K562 (cell line): ENCODE measurements around the gene CLK3. TPM values are rescaled to one million over a fixed set of nuclear protein-coding genes. Genes with fewer than 3 reads are reported as not detected.

Experiments
- ARID4B ChIP-seq: sonication (generic); formaldehyde crosslinking; IDR thresholded peaks from 2 replicates; pipeline ENCODE4 v1.8.0; 2022; ENCODE audit warnings: mild to moderate bottlenecking, missing genetic modification reagents
- ARNT ChIP-seq, 2 experiments: fragments of 450-650 bp; IDR thresholded peaks; 2 replicates each; pipeline ENCODE4 v1.6.1; 2016; ENCODE audit warnings: mild to moderate bottlenecking in 1 of 2
- ATF1 ChIP-seq, 2 experiments: fragments of 450-650 bp in 1 of 2; IDR thresholded peaks; 2 replicates each; pipeline ENCODE4 v1.6.1; 2016; ENCODE audit warnings: missing compliant biosample characterization in 1 of 2, missing genetic modification characterization in 1 of 2
- BHLHE40 ChIP-seq: IDR thresholded peaks from 2 replicates; pipeline ENCODE4 v1.6.1; 2011; ENCODE audit warnings: low read length, improper control_type of control experiment
- C11orf30 ChIP-seq: fragments of 450-650 bp; IDR thresholded peaks from 2 replicates; pipeline ENCODE4 v1.6.1; 2016; ENCODE audit warnings: low read depth, mild to moderate bottlenecking
- CBFB ChIP-seq: sonication (generic); formaldehyde crosslinking; IDR thresholded peaks from 2 replicates; pipeline ENCODE4 v1.4.0; 2020; ENCODE audit warnings: mild to moderate bottlenecking, missing genetic modification reagents
- CREM ChIP-seq: IDR thresholded peaks from 2 replicates; pipeline ENCODE4 v1.6.1; 2014; ENCODE audit warnings: antibody characterized with exemption, low read depth
- CTCF ChIP-seq, 3 experiments: IDR thresholded peaks in 2 of 3; conservative IDR thresholded peaks in 1 of 3; 2 replicates each; pipeline ENCODE4 v1.5.1; 2011 to 2012; ENCODE audit warnings: low read length in 3 of 3, mild to moderate bottlenecking in 3 of 3, control low read depth in 2 of 3, improper control_type of control experiment in 1 of 3, inconsistent platforms in 1 of 3, low read depth in 1 of 3, mixed read lengths in 1 of 3, moderate library complexity in 1 of 3; ENCODE audit not compliant: insufficient read depth in 2 of 3
- DPF2 ChIP-seq: fragments of 450-650 bp; IDR thresholded peaks from 2 replicates; pipeline ENCODE4 v1.6.1; 2016
- E2F6 ChIP-seq, 2 experiments: IDR thresholded peaks; 2 replicates each; pipeline ENCODE4 v1.6.1; 2011; ENCODE audit warnings: borderline replicate concordance in 1 of 2, control low read depth in 1 of 2, low read depth in 1 of 2, low read length in 1 of 2, mild to moderate bottlenecking in 1 of 2, mixed read lengths in 1 of 2, moderate library complexity in 1 of 2; ENCODE audit not compliant: insufficient read depth in 1 of 2, insufficient read length in 1 of 2, poor library complexity in 1 of 2, severe bottlenecking in 1 of 2; ENCODE audit errors: extremely low read depth in 1 of 2
- EGR1 ChIP-seq: fragments of 450-650 bp; conservative IDR thresholded peaks from 2 replicates; pipeline ENCODE4 v1.6.1; 2017; ENCODE audit warnings: mild to moderate bottlenecking
- HDGF ChIP-seq: fragments of 450-650 bp; IDR thresholded peaks from 2 replicates; pipeline ENCODE4 v1.6.1; 2016
- HMG20A ChIP-seq: fragments of 450-650 bp; formaldehyde crosslinking; conservative IDR thresholded peaks from 2 replicates; pipeline ENCODE4 v1.4.0; 2020; ENCODE audit warnings: mild to moderate bottlenecking, mixed read lengths
- HNRNPUL1 ChIP-seq: fragments of 200-400 bp; formaldehyde crosslinking; IDR thresholded peaks from 2 replicates; pipeline ENCODE4 v1.6.1; 2017; ENCODE audit warnings: low read length
- KDM5B ChIP-seq: fragments of 200-600 bp; sonication (generic); IDR thresholded peaks from 2 replicates; pipeline ENCODE4 v1.6.1; 2012; ENCODE audit warnings: low read depth, mild to moderate bottlenecking, moderate library complexity, low read length, control low read depth, inconsistent platforms; ENCODE audit not compliant: insufficient replicate concordance
- MTA1 ChIP-seq: fragments of 450-650 bp; IDR thresholded peaks from 2 replicates; pipeline ENCODE4 v1.6.1; 2017; ENCODE audit warnings: borderline replicate concordance
- NR3C1 ChIP-seq: sonication (generic); formaldehyde crosslinking; IDR thresholded peaks from 2 replicates; pipeline ENCODE4 v1.8.1; 2022; ENCODE audit warnings: missing genetic modification reagents
- RNF2 ChIP-seq: sonication (generic); IDR thresholded peaks from 2 replicates; pipeline ENCODE4 v1.6.1; 2016
- SREBF1 ChIP-seq: fragments of 150-350 bp; IDR thresholded peaks from 2 replicates; pipeline ENCODE4 v1.6.1; 2014; ENCODE audit warnings: antibody characterized with exemption, low read depth, low read length, borderline replicate concordance
- TCF7L2 ChIP-seq: fragments of 150-350 bp; IDR thresholded peaks from 2 replicates; pipeline ENCODE4 v1.6.1; 2016; ENCODE audit warnings: low read depth, mild to moderate bottlenecking, low read length, moderate library complexity
- ZBTB17 ChIP-seq: fragments of 450-650 bp; formaldehyde crosslinking; IDR thresholded peaks from 2 replicates; pipeline ENCODE4 v1.4.0; 2020; ENCODE audit warnings: mild to moderate bottlenecking
- ZNF197 ChIP-seq: fragments of 200-800 bp; sonication (Bioruptor generic); IDR thresholded peaks from 2 replicates; pipeline ENCODE4 v1.6.1; 2016; ENCODE audit warnings: low read depth, missing genetic modification characterization, missing compliant biosample characterization
- ZNF217 ChIP-seq: sonication (generic); formaldehyde crosslinking; IDR thresholded peaks from 2 replicates; pipeline ENCODE4 v1.8.0; 2022; ENCODE audit warnings: mild to moderate bottlenecking, missing genetic modification reagents
- ZNF263 ChIP-seq: sonication (generic); formaldehyde crosslinking; IDR thresholded peaks from 2 replicates; pipeline ENCODE4 v1.8.0; 2022; ENCODE audit warnings: mild to moderate bottlenecking, missing genetic modification reagents, borderline replicate concordance
- ZNF41 ChIP-seq: fragments of 250-450 bp; sonication (Bioruptor Pico); conservative IDR thresholded peaks from 2 replicates; pipeline ENCODE4 v1.4.0; 2020; ENCODE audit warnings: mild to moderate bottlenecking
- polyA plus RNA-seq, 8 experiments: library from polyadenylated mRNA; depleted of rRNA in 4 of 8; stranded (reverse) in 5 of 8; unstranded in 3 of 8; fragments of >200 nt; fragmentation: Nextera tagmentation in 2 of 8; fragmentation: Illumina TruSeq in 1 of 8; extraction: Ambion mirVana in 2 of 8; extraction: Trizol in 1 of 8; gene quantifications; 2 replicates each; pipeline versions ENCODE4 v1.2.1 to v1.2.3, GENCODE V29; 2011 to 2014; ENCODE audit warnings: inconsistent platforms in 1 of 8, missing spikeins in 1 of 8
- total RNA-seq, 7 experiments: library from RNA; depleted of rRNA in 6 of 7; stranded (reverse); fragments of >200 nt in 6 of 7; fragmentation: Illumina TruSeq in 2 of 7; extraction: Trizol in 2 of 7; gene quantifications; 2 replicates each; pipeline versions ENCODE4 v1.2.1 to v1.2.3, GENCODE V29; 2011 to 2021; ENCODE audit warnings: low replicate concordance in 1 of 7

The CLK3 gene
- total and polyA plus RNA-seq, 9 of the 15 experiments (the other 6 are each of a cell fraction or from before 2014, with no cell fraction given) = 1.2 to 95.2 (median 51.7) TPM

GRCh38 chr15:74635228-74635627 lies 19.6 kb downstream of the CLK3 start (continued):
- TF ChIP-seq CTCF (IDR thresholded peaks at IDR 0.05 in 2 of 3, conservative IDR thresholded peaks at IDR 0.05 in 1 of 3; ENCODE audit: insufficient read depth in 2 of 3, low read depth in 1 of 3, low read length in 3 of 3) = peak; percentile 88 to 91 (median 90)
- no peak for TF ChIP-seq MTA1
- peak; percentile 66 for TF ChIP-seq ZNF263 (CRISPR knock-in tag)
- TF ChIP-seq ZNF217 (CRISPR knock-in tag) = no peak
- 0 out of 2 replicates have a peak, but pooled peaks have one; percentile 24 for TF ChIP-seq HDGF
- TF ChIP-seq HNRNPUL1 = no peak
- peak; percentile 48; the same call in 1 of the 2 replicates for TF ChIP-seq ARID4B
- 0 out of 4 replicates have a peak, but pooled peaks of 1 of the 2 experiments have one; percentile 41 for TF ChIP-seq ARNT (IDR thresholded peaks at IDR 0.05)
- TF ChIP-seq SREBF1 = no peak
- TF ChIP-seq TCF7L2 = no peak
- no peak for TF ChIP-seq DPF2
- no peak for TF ChIP-seq BHLHE40
- TF ChIP-seq NR3C1 (CRISPR knock-in tag) = no peak
- TF ChIP-seq EGR1 = no peak
- TF ChIP-seq CBFB = no peak
- TF ChIP-seq CREM = peak; percentile 71; the same call in 1 of the 2 replicates
- TF ChIP-seq ZNF41 = no peak
- no peak for TF ChIP-seq ZBTB17 (CRISPR knock-in tag)
- TF ChIP-seq C11orf30 = no peak
- TF ChIP-seq ZNF197 (CRISPR knock-in tag) = no peak
- no peak for TF ChIP-seq ATF1 (CRISPR knock-in tag; IDR thresholded peaks at IDR 0.05)
- TF ChIP-seq ATF1 (tag; IDR thresholded peaks at IDR 0.05) = no peak
- TF ChIP-seq KDM5B = no peak
- no peak for TF ChIP-seq HMG20A
- no peak for TF ChIP-seq E2F6 (IDR thresholded peaks at IDR 0.05; ENCODE audit: borderline replicate concordance in 1 of 2, extremely low read depth in 1 of 2, insufficient read depth in 1 of 2, insufficient read length in 1 of 2, low read depth in 1 of 2, low read length in 1 of 2, poor library complexity in 1 of 2, severe bottlenecking in 1 of 2)
- TF ChIP-seq RNF2 = no peak
